ENCODE measurements around the gene RCSD1. TPM values are rescaled to one million over a fixed set of nuclear protein-coding genes. Genes with fewer than 3 reads are reported as not detected.

The RCSD1 gene
- total RNA-seq, 1 experiment from 2014 or later = 0.50 TPM

DNA sequence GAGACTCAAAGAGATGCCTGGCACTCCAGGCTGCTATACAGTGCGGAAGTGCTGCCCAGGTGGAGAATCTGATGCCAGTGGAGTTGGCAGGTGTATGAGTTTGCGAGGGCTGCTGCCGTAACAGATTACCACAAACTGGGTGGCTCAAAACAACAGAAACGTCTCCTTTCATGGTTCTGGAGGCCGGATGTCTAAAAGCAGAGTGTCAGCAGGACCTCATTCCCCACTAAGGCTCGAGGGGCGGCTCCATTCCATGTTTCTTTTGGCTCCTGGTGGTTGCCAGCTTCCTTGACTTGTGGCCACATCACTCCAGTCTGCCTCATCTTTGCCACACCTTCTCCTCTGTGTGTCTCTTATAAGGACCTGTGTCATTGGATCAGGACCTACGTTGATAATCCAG is 10.0 kb downstream of the RCSD1 start:
- ATAC-seq = no peak
- Mint-ChIP-seq H3K27me3 (ENCODE audit: low read depth) (peaks cover 17% of the 10 kb centered on the region), H3K9me3 (no peaks in the 10 kb centered on the region), H3K27ac (no peak overlapping the region), H3K4me3 (no peak overlapping the region), H3K36me3 (no peaks in the 10 kb centered on the region), H3K4me1 (peaks cover 9% of the 10 kb centered on the region)
- CTCF ChIA-PET = no interaction called here
- TF ChIP-seq, protein P1, sequence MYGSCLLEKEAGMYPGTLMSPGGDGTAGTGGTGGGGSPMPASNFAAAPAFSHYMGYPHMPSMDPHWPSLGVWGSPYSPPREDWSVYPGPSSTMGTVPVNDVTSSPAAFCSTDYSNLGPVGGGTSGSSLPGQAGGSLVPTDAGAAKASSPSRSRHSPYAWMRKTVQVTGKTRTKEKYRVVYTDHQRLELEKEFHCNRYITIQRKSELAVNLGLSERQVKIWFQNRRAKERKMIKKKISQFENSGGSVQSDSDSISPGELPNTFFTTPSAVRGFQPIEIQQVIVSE (CRISPR knock-in tag; IDR thresholded peaks at IDR 0.05; ENCODE audit: borderline replicate concordance) = no peak
- TF ChIP-seq SMAD4 (CRISPR knock-in tag; IDR thresholded peaks at IDR 0.05) (no peak), ZNF416 (CRISPR knock-in tag; IDR thresholded peaks at IDR 0.05) (no peak), TEAD4 (CRISPR knock-in tag; IDR thresholded peaks at IDR 0.05) (no peak), MXD4 (CRISPR knock-in tag; IDR thresholded peaks at IDR 0.05; ENCODE audit: borderline replicate concordance) (no peak), RELA (CRISPR knock-in tag; IDR thresholded peaks at IDR 0.05; ENCODE audit: borderline replicate concordance) (no peak), GTF2I (CRISPR knock-in tag; conservative IDR thresholded peaks at IDR 0.05) (no peak), ZNF219 (CRISPR knock-in tag; IDR thresholded peaks at IDR 0.05; ENCODE audit: borderline replicate concordance) (no peak)
- POLR2A ChIA-PET = no interaction called here
- DNase-seq (ENCODE audit: low spot score) = no peak

DNA sequence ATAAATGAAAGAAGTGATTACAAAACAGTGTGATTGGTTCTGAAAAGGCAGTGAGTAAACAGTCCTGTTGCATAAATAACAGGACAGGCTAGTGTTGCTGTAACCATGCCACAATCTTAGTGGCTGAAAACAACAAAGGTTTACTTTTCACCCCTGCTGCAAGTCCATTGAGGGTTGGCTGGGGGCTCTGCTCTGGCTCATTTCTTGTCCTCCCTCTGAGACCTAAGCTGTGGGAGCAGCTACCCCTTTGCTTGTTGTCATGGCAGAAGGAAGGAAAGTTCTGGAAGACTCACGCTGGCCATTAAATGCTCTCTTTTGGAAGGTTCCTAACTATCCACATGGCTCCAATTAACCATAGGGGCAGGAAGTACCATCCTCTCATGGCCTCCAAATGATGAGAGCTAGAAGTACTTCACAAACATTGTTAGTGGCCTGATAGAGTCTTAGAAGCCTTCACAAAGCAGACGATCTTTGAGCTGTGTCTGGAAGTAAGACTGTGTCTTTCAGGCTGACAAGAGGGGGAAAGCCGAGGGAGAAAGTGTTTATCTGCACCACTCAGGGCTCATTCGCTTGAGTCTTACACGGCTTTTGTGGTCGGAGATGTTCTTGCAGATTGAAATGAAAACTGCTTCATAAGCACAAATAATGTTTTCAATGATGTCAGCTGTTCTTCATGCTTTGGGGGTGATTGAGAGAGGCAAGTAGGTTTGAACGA is 11.9 kb downstream of the RCSD1 start:
- DNase-seq (ENCODE audit: low spot score) (no peak), ATAC-seq (no peak)
- ChIA-PET POLR2A (no interaction called here), CTCF (no interaction called here)
- H3K36me3 Mint-ChIP-seq = no peaks in the 10 kb centered on the region
- H3K4me1 Mint-ChIP-seq = no peaks in the 10 kb centered on the region; the same call in 1 of the 2 replicates
- TF ChIP-seq, protein P2, sequence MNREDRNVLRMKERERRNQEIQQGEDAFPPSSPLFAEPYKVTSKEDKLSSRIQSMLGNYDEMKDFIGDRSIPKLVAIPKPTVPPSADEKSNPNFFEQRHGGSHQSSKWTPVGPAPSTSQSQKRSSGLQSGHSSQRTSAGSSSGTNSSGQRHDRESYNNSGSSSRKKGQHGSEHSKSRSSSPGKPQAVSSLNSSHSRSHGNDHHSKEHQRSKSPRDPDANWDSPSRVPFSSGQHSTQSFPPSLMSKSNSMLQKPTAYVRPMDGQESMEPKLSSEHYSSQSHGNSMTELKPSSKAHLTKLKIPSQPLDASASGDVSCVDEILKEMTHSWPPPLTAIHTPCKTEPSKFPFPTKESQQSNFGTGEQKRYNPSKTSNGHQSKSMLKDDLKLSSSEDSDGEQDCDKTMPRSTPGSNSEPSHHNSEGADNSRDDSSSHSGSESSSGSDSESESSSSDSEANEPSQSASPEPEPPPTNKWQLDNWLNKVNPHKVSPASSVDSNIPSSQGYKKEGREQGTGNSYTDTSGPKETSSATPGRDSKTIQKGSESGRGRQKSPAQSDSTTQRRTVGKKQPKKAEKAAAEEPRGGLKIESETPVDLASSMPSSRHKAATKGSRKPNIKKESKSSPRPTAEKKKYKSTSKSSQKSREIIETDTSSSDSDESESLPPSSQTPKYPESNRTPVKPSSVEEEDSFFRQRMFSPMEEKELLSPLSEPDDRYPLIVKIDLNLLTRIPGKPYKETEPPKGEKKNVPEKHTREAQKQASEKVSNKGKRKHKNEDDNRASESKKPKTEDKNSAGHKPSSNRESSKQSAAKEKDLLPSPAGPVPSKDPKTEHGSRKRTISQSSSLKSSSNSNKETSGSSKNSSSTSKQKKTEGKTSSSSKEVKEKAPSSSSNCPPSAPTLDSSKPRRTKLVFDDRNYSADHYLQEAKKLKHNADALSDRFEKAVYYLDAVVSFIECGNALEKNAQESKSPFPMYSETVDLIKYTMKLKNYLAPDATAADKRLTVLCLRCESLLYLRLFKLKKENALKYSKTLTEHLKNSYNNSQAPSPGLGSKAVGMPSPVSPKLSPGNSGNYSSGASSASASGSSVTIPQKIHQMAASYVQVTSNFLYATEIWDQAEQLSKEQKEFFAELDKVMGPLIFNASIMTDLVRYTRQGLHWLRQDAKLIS (CRISPR knock-in tag; IDR thresholded peaks at IDR 0.05; ENCODE audit: borderline replicate concordance) = no peak
- TF ChIP-seq, protein P3, sequence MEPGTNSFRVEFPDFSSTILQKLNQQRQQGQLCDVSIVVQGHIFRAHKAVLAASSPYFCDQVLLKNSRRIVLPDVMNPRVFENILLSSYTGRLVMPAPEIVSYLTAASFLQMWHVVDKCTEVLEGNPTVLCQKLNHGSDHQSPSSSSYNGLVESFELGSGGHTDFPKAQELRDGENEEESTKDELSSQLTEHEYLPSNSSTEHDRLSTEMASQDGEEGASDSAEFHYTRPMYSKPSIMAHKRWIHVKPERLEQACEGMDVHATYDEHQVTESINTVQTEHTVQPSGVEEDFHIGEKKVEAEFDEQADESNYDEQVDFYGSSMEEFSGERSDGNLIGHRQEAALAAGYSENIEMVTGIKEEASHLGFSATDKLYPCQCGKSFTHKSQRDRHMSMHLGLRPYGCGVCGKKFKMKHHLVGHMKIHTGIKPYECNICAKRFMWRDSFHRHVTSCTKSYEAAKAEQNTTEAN (CRISPR knock-in tag; IDR thresholded peaks at IDR 0.05) = no peak
- TF ChIP-seq ZBTB21 (CRISPR knock-in tag; IDR thresholded peaks at IDR 0.05; ENCODE audit: borderline replicate concordance) (no peak), CREM (CRISPR knock-in tag; IDR thresholded peaks at IDR 0.05) (no peak), MXD4 (CRISPR knock-in tag; IDR thresholded peaks at IDR 0.05; ENCODE audit: borderline replicate concordance) (no peak), ATF1 (CRISPR knock-in tag; IDR thresholded peaks at IDR 0.05) (no peak), NR2C2 (CRISPR knock-in tag; IDR thresholded peaks at IDR 0.05) (no peak), HMGA2 (CRISPR knock-in tag; IDR thresholded peaks at IDR 0.05) (no peak), FOXP1 (CRISPR knock-in tag; IDR thresholded peaks at IDR 0.05; ENCODE audit: borderline replicate concordance) (no peak), GTF2I (CRISPR knock-in tag; conservative IDR thresholded peaks at IDR 0.05) (no peak), JUN (CRISPR knock-in tag; IDR thresholded peaks at IDR 0.05) (no peak), TEAD4 (CRISPR knock-in tag; IDR thresholded peaks at IDR 0.05) (no peak), NFE2L1 (CRISPR knock-in tag; IDR thresholded peaks at IDR 0.05) (no peak), FOXK1 (CRISPR knock-in tag; IDR thresholded peaks at IDR 0.05) (no peak)
- TF ChIP-seq, protein P4, sequence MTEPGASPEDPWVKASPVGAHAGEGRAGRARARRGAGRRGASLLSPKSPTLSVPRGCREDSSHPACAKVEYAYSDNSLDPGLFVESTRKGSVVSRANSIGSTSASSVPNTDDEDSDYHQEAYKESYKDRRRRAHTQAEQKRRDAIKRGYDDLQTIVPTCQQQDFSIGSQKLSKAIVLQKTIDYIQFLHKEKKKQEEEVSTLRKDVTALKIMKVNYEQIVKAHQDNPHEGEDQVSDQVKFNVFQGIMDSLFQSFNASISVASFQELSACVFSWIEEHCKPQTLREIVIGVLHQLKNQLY (CRISPR knock-in tag; IDR thresholded peaks at IDR 0.05) = no peak
- TF ChIP-seq, protein P5, sequence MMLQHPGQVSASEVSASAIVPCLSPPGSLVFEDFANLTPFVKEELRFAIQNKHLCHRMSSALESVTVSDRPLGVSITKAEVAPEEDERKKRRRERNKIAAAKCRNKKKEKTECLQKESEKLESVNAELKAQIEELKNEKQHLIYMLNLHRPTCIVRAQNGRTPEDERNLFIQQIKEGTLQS (CRISPR knock-in tag; conservative IDR thresholded peaks at IDR 0.05) = no peak
- TF ChIP-seq, protein P6, sequence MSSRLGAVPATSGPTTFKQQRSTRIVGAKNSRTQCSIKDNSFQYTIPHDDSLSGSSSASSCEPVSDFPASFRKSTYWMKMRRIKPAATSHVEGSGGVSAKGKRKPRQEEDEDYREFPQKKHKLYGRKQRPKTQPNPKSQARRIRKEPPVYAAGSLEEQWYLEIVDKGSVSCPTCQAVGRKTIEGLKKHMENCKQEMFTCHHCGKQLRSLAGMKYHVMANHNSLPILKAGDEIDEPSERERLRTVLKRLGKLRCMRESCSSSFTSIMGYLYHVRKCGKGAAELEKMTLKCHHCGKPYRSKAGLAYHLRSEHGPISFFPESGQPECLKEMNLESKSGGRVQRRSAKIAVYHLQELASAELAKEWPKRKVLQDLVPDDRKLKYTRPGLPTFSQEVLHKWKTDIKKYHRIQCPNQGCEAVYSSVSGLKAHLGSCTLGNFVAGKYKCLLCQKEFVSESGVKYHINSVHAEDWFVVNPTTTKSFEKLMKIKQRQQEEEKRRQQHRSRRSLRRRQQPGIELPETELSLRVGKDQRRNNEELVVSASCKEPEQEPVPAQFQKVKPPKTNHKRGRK (CRISPR knock-in tag; IDR thresholded peaks at IDR 0.05; ENCODE audit: borderline replicate concordance) = no peak
- TF ChIP-seq, protein P7, sequence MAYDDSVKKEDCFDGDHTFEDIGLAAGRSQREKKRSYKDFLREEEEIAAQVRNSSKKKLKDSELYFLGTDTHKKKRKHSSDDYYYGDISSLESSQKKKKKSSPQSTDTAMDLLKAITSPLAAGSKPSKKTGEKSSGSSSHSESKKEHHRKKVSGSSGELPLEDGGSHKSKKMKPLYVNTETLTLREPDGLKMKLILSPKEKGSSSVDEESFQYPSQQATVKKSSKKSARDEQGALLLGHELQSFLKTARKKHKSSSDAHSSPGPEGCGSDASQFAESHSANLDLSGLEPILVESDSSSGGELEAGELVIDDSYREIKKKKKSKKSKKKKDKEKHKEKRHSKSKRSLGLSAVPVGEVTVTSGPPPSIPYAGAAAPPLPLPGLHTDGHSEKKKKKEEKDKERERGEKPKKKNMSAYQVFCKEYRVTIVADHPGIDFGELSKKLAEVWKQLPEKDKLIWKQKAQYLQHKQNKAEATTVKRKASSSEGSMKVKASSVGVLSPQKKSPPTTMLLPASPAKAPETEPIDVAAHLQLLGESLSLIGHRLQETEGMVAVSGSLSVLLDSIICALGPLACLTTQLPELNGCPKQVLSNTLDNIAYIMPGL (CRISPR knock-in tag; IDR thresholded peaks at IDR 0.05) = no peak
- H3K27ac Mint-ChIP-seq = no peak overlapping the region
- no peaks in the 10 kb centered on the region for H3K9me3 Mint-ChIP-seq
- H3K27me3 Mint-ChIP-seq (ENCODE audit: low read depth) = no peaks in the 10 kb centered on the region; the same call in none of the 2 replicates
- H3K4me3 Mint-ChIP-seq = no peak overlapping the region

Data from WTC11 (cell line).